Measurements from ENCODE around the gene ITFG2.

- TF ChIP-seq POLR2A (IDR thresholded peaks at IDR 0.05; ENCODE audit: low read depth, low read length) (no peak), CTCF (IDR thresholded peaks at IDR 0.05; ENCODE audit: extremely low read depth in 1 of 2, insufficient read depth in 1 of 2, low read depth in 1 of 2, low read length in 2 of 2) (no peak), EZH2 (IDR thresholded peaks at IDR 0.05; ENCODE audit: borderline replicate concordance, low read depth, low read length, severe bottlenecking) (no peak), MAX (IDR thresholded peaks at IDR 0.05; ENCODE audit: insufficient read depth, insufficient read length) (no peak), POLR2AphosphoS5 (IDR thresholded peaks at IDR 0.05; ENCODE audit: insufficient read depth, low read depth, low read length) (no peak)
Measured at GRCh38 chr12:2854669-2855453, 42.4 kb downstream of the ITFG2 start.
